ENCODE data around the gene MICAL2. TPM values are rescaled to one million over a fixed set of nuclear protein-coding genes. Genes with fewer than 3 reads are reported as not detected.
A peak's percentile ranks its signal among the peaks of the same experiment; 100 is the strongest.

Gene MICAL2, protein sequence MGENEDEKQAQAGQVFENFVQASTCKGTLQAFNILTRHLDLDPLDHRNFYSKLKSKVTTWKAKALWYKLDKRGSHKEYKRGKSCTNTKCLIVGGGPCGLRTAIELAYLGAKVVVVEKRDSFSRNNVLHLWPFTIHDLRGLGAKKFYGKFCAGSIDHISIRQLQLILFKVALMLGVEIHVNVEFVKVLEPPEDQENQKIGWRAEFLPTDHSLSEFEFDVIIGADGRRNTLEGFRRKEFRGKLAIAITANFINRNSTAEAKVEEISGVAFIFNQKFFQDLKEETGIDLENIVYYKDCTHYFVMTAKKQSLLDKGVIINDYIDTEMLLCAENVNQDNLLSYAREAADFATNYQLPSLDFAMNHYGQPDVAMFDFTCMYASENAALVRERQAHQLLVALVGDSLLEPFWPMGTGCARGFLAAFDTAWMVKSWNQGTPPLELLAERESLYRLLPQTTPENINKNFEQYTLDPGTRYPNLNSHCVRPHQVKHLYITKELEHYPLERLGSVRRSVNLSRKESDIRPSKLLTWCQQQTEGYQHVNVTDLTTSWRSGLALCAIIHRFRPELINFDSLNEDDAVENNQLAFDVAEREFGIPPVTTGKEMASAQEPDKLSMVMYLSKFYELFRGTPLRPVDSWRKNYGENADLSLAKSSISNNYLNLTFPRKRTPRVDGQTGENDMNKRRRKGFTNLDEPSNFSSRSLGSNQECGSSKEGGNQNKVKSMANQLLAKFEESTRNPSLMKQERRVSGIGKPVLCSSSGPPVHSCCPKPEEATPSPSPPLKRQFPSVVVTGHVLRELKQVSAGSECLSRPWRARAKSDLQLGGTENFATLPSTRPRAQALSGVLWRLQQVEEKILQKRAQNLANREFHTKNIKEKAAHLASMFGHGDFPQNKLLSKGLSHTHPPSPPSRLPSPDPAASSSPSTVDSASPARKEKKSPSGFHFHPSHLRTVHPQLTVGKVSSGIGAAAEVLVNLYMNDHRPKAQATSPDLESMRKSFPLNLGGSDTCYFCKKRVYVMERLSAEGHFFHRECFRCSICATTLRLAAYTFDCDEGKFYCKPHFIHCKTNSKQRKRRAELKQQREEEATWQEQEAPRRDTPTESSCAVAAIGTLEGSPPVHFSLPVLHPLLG
- total RNA-seq (2012; rRNA removed), result 25.6 and 43.9 TPM in 2 replicates

GRCh38 chr11:12110201-12110713 is at the start of gene MICAL2:
Gene MICAL2 (plus strand): TSS chr11:12110590. CDS start chr11:12162156, 51,566 bp downstream.
- H3K4me2 ChIP-seq (ENCODE audit: low read length), result peak within 1 kb of the TSS; percentile 97
- H3K9me3 ChIP-seq (replicated peaks; ENCODE audit: low read length), result no peaks in the 10 kb centered on the region
- no peaks in the 10 kb centered on the region for H3K27me3 ChIP-seq (ENCODE audit: control insufficient read depth, insufficient read depth, low read length)
- H3K9ac ChIP-seq (ENCODE audit: low read depth, low read length), result peak within 1 kb of the TSS; percentile 94
- H3K4me3 ChIP-seq (ENCODE audit: low read length), result peak within 1 kb of the TSS; percentile 89
- H3K4me1 ChIP-seq (ENCODE audit: control insufficient read depth, insufficient read depth, low read length), result peaks cover 44% of the 10 kb centered on the region
- H3K36me3 ChIP-seq (ENCODE audit: insufficient read depth, low read length), result peaks cover 17% of the 10 kb centered on the region

GRCh38 chr11:12061851-12062560 is 48.4 kb upstream of the MICAL2 start:
- H3K4me3 ChIP-seq (ENCODE audit: low read length), result no peak overlapping the region
- no peaks in the 10 kb centered on the region for H3K27me3 ChIP-seq (ENCODE audit: control insufficient read depth, insufficient read depth, low read length)
- H3K9ac ChIP-seq (ENCODE audit: low read depth, low read length), result no peak overlapping the region
- H3K9me3 ChIP-seq (replicated peaks; ENCODE audit: low read length), result no peaks in the 10 kb centered on the region
- H3K36me3 ChIP-seq (ENCODE audit: insufficient read depth, low read length), result no peaks in the 10 kb centered on the region
- H3K4me1 ChIP-seq (ENCODE audit: control insufficient read depth, insufficient read depth, low read length), result peaks cover 14% of the 10 kb centered on the region
- H3K4me2 ChIP-seq (ENCODE audit: low read length), result no peak overlapping the region

DNA sequence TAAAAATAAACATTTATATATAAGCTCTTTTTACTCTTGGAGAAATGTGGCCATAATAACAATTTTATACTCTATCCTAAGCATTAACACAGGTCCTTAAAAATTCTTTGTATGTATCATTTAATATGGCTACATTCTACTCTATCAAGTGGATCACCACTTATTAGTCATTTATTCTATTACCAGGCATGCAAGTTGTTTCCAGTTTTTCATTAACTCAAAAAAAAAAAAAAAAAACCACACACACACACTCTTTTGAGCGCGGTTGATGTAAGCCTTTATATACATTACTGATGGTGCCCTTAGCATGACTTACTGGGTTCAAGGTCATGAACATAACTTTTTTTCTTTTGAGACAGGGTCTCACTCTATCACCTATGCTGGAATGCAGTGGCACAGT is 47.1 kb upstream of the MICAL2 start:
- Histone ChIP-seq H3K36me3 (ENCODE audit: insufficient read depth, low read length) (no peaks in the 10 kb centered on the region), H3K4me1 (ENCODE audit: control insufficient read depth, insufficient read depth, low read length) (peaks cover 23% of the 10 kb centered on the region), H3K9me3 (replicated peaks; ENCODE audit: low read length) (no peaks in the 10 kb centered on the region), H3K27me3 (ENCODE audit: control insufficient read depth, insufficient read depth, low read length) (no peaks in the 10 kb centered on the region), H3K9ac (ENCODE audit: low read depth, low read length) (no peak overlapping the region), H3K4me3 (ENCODE audit: low read length) (no peak overlapping the region), H3K4me2 (ENCODE audit: low read length) (no peak overlapping the region)

GRCh38 chr11:12064136-12064953 is 46.0 kb upstream of the MICAL2 start:
- Histone ChIP-seq H3K27me3 (ENCODE audit: control insufficient read depth, insufficient read depth, low read length) (no peaks in the 10 kb centered on the region), H3K4me1 (ENCODE audit: control insufficient read depth, insufficient read depth, low read length) (peaks cover 23% of the 10 kb centered on the region), H3K4me3 (ENCODE audit: low read length) (no peak overlapping the region)

GRCh38 chr11:12064954-12065280 is 45.5 kb upstream of the MICAL2 start:
- no peak overlapping the region for H3K9ac ChIP-seq (ENCODE audit: low read depth, low read length)
- H3K27me3 ChIP-seq (ENCODE audit: control insufficient read depth, insufficient read depth, low read length), result no peaks in the 10 kb centered on the region
- H3K4me2 ChIP-seq (ENCODE audit: low read length), result no peak overlapping the region
- no peaks in the 10 kb centered on the region for H3K36me3 ChIP-seq (ENCODE audit: insufficient read depth, low read length)
- no peaks in the 10 kb centered on the region for H3K9me3 ChIP-seq (replicated peaks; ENCODE audit: low read length)
- peaks cover 24% of the 10 kb centered on the region for H3K4me1 ChIP-seq (ENCODE audit: control insufficient read depth, insufficient read depth, low read length)
- H3K4me3 ChIP-seq (ENCODE audit: low read length), result no peak overlapping the region

More at GRCh38 chr11:12064136-12064953, 46.0 kb upstream of the MICAL2 start:
- no peaks in the 10 kb centered on the region for H3K36me3 ChIP-seq (ENCODE audit: insufficient read depth, low read length)
- no peaks in the 10 kb centered on the region for H3K9me3 ChIP-seq (replicated peaks; ENCODE audit: low read length)
- H3K9ac ChIP-seq (ENCODE audit: low read depth, low read length), result no peak overlapping the region
- H3K4me2 ChIP-seq (ENCODE audit: low read length), result no peak overlapping the region

- peak overlapping the region; percentile 11 for H3K4me2 ChIP-seq (ENCODE audit: low read length)
- H3K9ac ChIP-seq (ENCODE audit: low read depth, low read length), result peak overlapping the region; percentile 70
- no peaks in the 10 kb centered on the region for H3K9me3 ChIP-seq (replicated peaks; ENCODE audit: low read length)
- H3K36me3 ChIP-seq (ENCODE audit: insufficient read depth, low read length), result no peaks in the 10 kb centered on the region
- H3K4me1 ChIP-seq (ENCODE audit: control insufficient read depth, insufficient read depth, low read length), result peaks cover 36% of the 10 kb centered on the region
- H3K27me3 ChIP-seq (ENCODE audit: control insufficient read depth, insufficient read depth, low read length), result no peaks in the 10 kb centered on the region
- no peak overlapping the region for H3K4me3 ChIP-seq (ENCODE audit: low read length)
Measured at GRCh38 chr11:12066056-12066798, 44.2 kb upstream of the MICAL2 start.

- H3K9me3 ChIP-seq (replicated peaks; ENCODE audit: low read length), result no peaks in the 10 kb centered on the region
- H3K4me3 ChIP-seq (ENCODE audit: low read length), result no peak overlapping the region
- H3K27me3 ChIP-seq (ENCODE audit: control insufficient read depth, insufficient read depth, low read length), result no peaks in the 10 kb centered on the region
- H3K36me3 ChIP-seq (ENCODE audit: insufficient read depth, low read length), result no peaks in the 10 kb centered on the region
- peak overlapping the region; percentile 70 for H3K9ac ChIP-seq (ENCODE audit: low read depth, low read length)
- H3K4me2 ChIP-seq (ENCODE audit: low read length), result peak overlapping the region; percentile 11
- H3K4me1 ChIP-seq (ENCODE audit: control insufficient read depth, insufficient read depth, low read length), result peaks cover 37% of the 10 kb centered on the region
Measured at GRCh38 chr11:12066799-12067508, 43.4 kb upstream of the MICAL2 start.

- H3K27me3 ChIP-seq (ENCODE audit: control insufficient read depth, insufficient read depth, low read length), result no peaks in the 10 kb centered on the region
- no peak overlapping the region for H3K4me2 ChIP-seq (ENCODE audit: low read length)
- no peaks in the 10 kb centered on the region for H3K9me3 ChIP-seq (replicated peaks; ENCODE audit: low read length)
- peaks cover 37% of the 10 kb centered on the region for H3K4me1 ChIP-seq (ENCODE audit: control insufficient read depth, insufficient read depth, low read length)
- H3K4me3 ChIP-seq (ENCODE audit: low read length), result no peak overlapping the region
- no peaks in the 10 kb centered on the region for H3K36me3 ChIP-seq (ENCODE audit: insufficient read depth, low read length)
- peak overlapping the region; percentile 70 for H3K9ac ChIP-seq (ENCODE audit: low read depth, low read length)
Measured at GRCh38 chr11:12067796-12068357, 42.5 kb upstream of the MICAL2 start.

- Histone ChIP-seq H3K9ac (ENCODE audit: low read depth, low read length) (no peak overlapping the region), H3K4me3 (ENCODE audit: low read length) (no peak overlapping the region), H3K4me2 (ENCODE audit: low read length) (no peak overlapping the region), H3K4me1 (ENCODE audit: control insufficient read depth, insufficient read depth, low read length) (peaks cover 37% of the 10 kb centered on the region), H3K27me3 (ENCODE audit: control insufficient read depth, insufficient read depth, low read length) (no peaks in the 10 kb centered on the region), H3K9me3 (replicated peaks; ENCODE audit: low read length) (no peaks in the 10 kb centered on the region), H3K36me3 (ENCODE audit: insufficient read depth, low read length) (no peaks in the 10 kb centered on the region)
Measured at GRCh38 chr11:12069066-12069676, 41.2 kb upstream of the MICAL2 start.

All from skeletal muscle satellite cell (primary cell).